ENCODE measurements around the gene SARS1. TPM values are rescaled to one million over a fixed set of nuclear protein-coding genes. Genes with fewer than 3 reads are reported as not detected.

Gene SARS1
- total and polyA plus RNA-seq, 2 of the 8 experiments (the other 6 are each of a cell fraction or from before 2014, with no cell fraction given), result 83.1 to 146 TPM

DNA sequence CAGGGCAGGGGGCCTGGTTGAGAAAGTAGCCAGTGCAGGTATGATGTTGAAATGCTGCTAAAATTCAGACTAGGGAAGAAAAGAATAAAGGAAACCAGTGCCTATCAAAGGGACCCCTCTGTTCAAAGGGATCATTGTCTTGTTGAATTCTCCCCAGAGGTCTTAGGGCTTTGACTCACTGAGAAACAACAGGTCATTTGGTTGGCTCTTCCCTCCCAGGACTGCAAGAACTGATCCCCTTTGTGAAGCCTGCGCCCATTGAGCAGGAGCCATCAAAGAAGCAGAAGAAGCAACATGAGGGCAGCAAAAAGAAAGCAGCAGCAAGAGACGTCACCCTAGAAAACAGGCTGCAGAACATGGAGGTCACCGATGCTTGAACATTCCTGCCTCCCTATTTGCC, 23.8 kb downstream of the SARS1 start:
- Histone ChIP-seq H3K79me2 (ENCODE audit: control insufficient read depth in 1 of 2, insufficient read depth in 2 of 2, low read length in 2 of 2) (no peaks in the 10 kb centered on the region), H4K20me1 (replicated peaks in 1 of 2; ENCODE audit: control insufficient read depth in 1 of 2, insufficient read depth in 2 of 2, low read length in 2 of 2) (no peaks in the 10 kb centered on the region), H3K4ac (replicated peaks; ENCODE audit: insufficient read length, low read depth, low read length) (no peak overlapping the region), H4K5ac (ENCODE audit: insufficient read length, low read depth, low read length) (no peak overlapping the region), H3K56ac (replicated peaks; ENCODE audit: insufficient read length, low read depth, low read length) (no peak overlapping the region), H2AK5ac (ENCODE audit: low read depth, low read length) (no peak overlapping the region), H3K4me1 (replicated peaks in 1 of 4; ENCODE audit: control insufficient read depth in 3 of 4, insufficient read depth in 4 of 4, low read length in 3 of 4) (peaks cover 20 to 44% (median 31%) of the 10 kb centered on the region in 4 experiments), H2BK5ac (ENCODE audit: low read depth, low read length) (no peak overlapping the region; the same call in 1 of the 2 replicates), H3K4me2 (ENCODE audit: insufficient read depth in 1 of 2, low read depth in 2 of 2, low read length in 2 of 2) (peak overlapping the region in 1 of 2 experiments; percentile 2; a peak in 2 of 4 replicates), H3K9me3 (ENCODE audit: insufficient read depth in 2 of 2, low read depth in 1 of 2, low read length in 1 of 2) (no peaks in the 10 kb centered on the region), H3K36me3 (ENCODE audit: control insufficient read depth in 2 of 4, insufficient read depth in 4 of 4, low read length in 3 of 4) (peaks cover 17 to 61% (median 39%) of the 10 kb centered on the region in 4 experiments), H3K79me1 (ENCODE audit: low read depth, low read length) (0 out of 2 replicates have a peak, but pooled peaks cover 2% of the 10 kb centered on the region), H3K27ac (ENCODE audit: low read depth, low read length) (no peak overlapping the region), H2BK12ac (ENCODE audit: low read depth, low read length) (0 out of 2 replicates have a peak overlapping the region, but pooled peaks have one; percentile 28), H3K27me3 (replicated peaks in 1 of 4; ENCODE audit: control insufficient read depth in 3 of 4, extremely low read depth in 1 of 4, insufficient read depth in 3 of 4, low read length in 3 of 4) (no peaks in the 10 kb centered on the region), H2AFZ (ENCODE audit: low read length) (no peak overlapping the region), H3K23me2 (ENCODE audit: low read depth, low read length) (0 out of 2 replicates have a peak, but pooled peaks cover 3% of the 10 kb centered on the region), H3K4me3 (ENCODE audit: extremely low read depth in 1 of 4, insufficient read depth in 2 of 4, low read depth in 3 of 4, low read length in 4 of 4) (no peak overlapping the region), H3K14ac (ENCODE audit: insufficient read length) (no peak overlapping the region), H3K23ac (ENCODE audit: insufficient read length) (no peak overlapping the region), H2BK120ac (replicated peaks; ENCODE audit: low read depth, low read length) (no peak overlapping the region), H3K9ac (replicated peaks in 1 of 4; ENCODE audit: extremely low read depth in 1 of 4, low read depth in 3 of 4, low read length in 3 of 4) (0 out of 7 replicates have a peak overlapping the region, but pooled peaks of 1 of the 4 experiments have one; percentile 11), H3K18ac (ENCODE audit: extremely low read depth, low read length) (peak overlapping the region; percentile 51; the same call in 1 of the 2 replicates), H4K8ac (ENCODE audit: extremely low read depth, insufficient read depth, low read length) (no peak overlapping the region), H2BK15ac (ENCODE audit: low read length) (0 out of 2 replicates have a peak overlapping the region, but pooled peaks have one; percentile 8), H2BK20ac (ENCODE audit: low read length) (no peak overlapping the region), H4K91ac (replicated peaks; ENCODE audit: insufficient read length, low read length) (no peak overlapping the region)
- ChIA-PET POLR2A (ENCODE audit: partially characterized antibody) (interaction anchor here (1.2 to 15.9 kb wide), 3 partner anchors 10 to 23 kb away, joined by 5 to 252 read pairs (median 6); partner anchors contain the start of genes CELSR2 and SARS1), CTCF (ENCODE audit: partially characterized antibody) (interaction anchor here (0.9 to 28.7 kb wide), 8 partner anchors 10 to 291 kb away, joined by 3 to 651 read pairs (median 19); partner anchors contain the start of genes CELSR2, SARS1 and SORT1)
- WGBS, 2 experiments (ENCODE audit: extremely low coverage in 1 of 2, insufficient coverage in 1 of 2, insufficient read length in 1 of 2, insufficient replicate concordance in 2 of 2, low coverage in 1 of 2, low lambda C conversion rate in 2 of 2, missing lambda C conversion rate in 1 of 2), result 88% methylated on average over 3 of the region's 3 CpGs; no CpG with 5 or more reads in 1 of the 2 experiments
- no peak for DNase-seq (ENCODE audit: low read depth in 1 of 2, low spot score in 2 of 2)
- FAIRE-seq, result no peak
- TF ChIP-seq EP300 (IDR thresholded peaks at IDR 0.05; ENCODE audit: borderline replicate concordance in 1 of 2, low read depth in 2 of 2, low read length in 2 of 2) (no peak), EZH2 (IDR thresholded peaks at IDR 0.05; ENCODE audit: low read depth, low read length, severe bottlenecking) (no peak), POLR2A (IDR thresholded peaks at IDR 0.05; ENCODE audit: control extremely low read depth in 1 of 2, low read depth in 2 of 2, low read length in 2 of 2) (no peak), SAP30 (IDR thresholded peaks at IDR 0.05; ENCODE audit: insufficient read depth, insufficient replicate concordance, low read length) (no peak), SRF (IDR thresholded peaks at IDR 0.05; ENCODE audit: low read depth, low read length) (no peak), NRF1 (IDR thresholded peaks at IDR 0.05; ENCODE audit: low read depth, low read length) (no peak), POLR2AphosphoS5 (IDR thresholded peaks at IDR 0.05; ENCODE audit: low read depth, low read length) (no peak), KDM5A (IDR thresholded peaks at IDR 0.05; ENCODE audit: low read length) (no peak), KDM4A (IDR thresholded peaks at IDR 0.05; ENCODE audit: low read depth, low read length, severe bottlenecking) (no peak), CHD1 (IDR thresholded peaks at IDR 0.05; ENCODE audit: low read depth, low read length) (no peak), ASH2L (IDR thresholded peaks at IDR 0.05; ENCODE audit: low read length) (no peak), BCL11A (IDR thresholded peaks at IDR 0.05; ENCODE audit: low read depth in 2 of 2, low read length in 2 of 2) (no peak), SP4 (IDR thresholded peaks at IDR 0.05; ENCODE audit: low read length) (no peak), TAF1 (IDR thresholded peaks at IDR 0.05; ENCODE audit: low read depth, low read length) (no peak)
